Nephron progenitor cell (in vitro differentiated cells): Measurements from ENCODE around the gene OR2B2.
"Not testable (repeated sequence)": the region's sequence is repeated elsewhere in the genome, so short reads cannot be mapped to it uniquely, and the experiment has no call there.

Source experiments
- DNase-seq: peaks from one replicate; pipeline ENCODE4 v3.0.0; 2021
- H3K27ac Mint-ChIP-seq: 2 replicates; pipeline ENCODE4 v1.8.0; 2021; ENCODE audit warnings: mild to moderate bottlenecking, moderate library complexity, mixed read lengths
- H3K27me3 Mint-ChIP-seq: 2 replicates; pipeline ENCODE4 v1.8.0; 2021; ENCODE audit warnings: mild to moderate bottlenecking, low read depth, mixed read lengths; ENCODE audit not compliant: poor library complexity
- H3K36me3 Mint-ChIP-seq: 2 replicates; pipeline ENCODE4 v1.8.0; 2021; ENCODE audit warnings: low read depth, mixed read lengths
- H3K4me1 Mint-ChIP-seq: 2 replicates; pipeline ENCODE4 v1.8.0; 2021; ENCODE audit warnings: mixed read lengths
- H3K4me3 Mint-ChIP-seq: 2 replicates; pipeline ENCODE4 v1.8.0; 2021; ENCODE audit warnings: mild to moderate bottlenecking, moderate library complexity, mixed read lengths
- H3K9me3 Mint-ChIP-seq: 2 replicates; pipeline ENCODE4 v1.8.0; 2021; ENCODE audit warnings: mild to moderate bottlenecking, moderate library complexity, mixed read lengths
- CTCF ChIP-seq: fragments of 200-600 bp; sonication (generic); IDR thresholded peaks from 2 replicates; pipeline ENCODE4 v1.5.0; 2021; ENCODE audit warnings: antibody characterized with exemption

OR2B2 gene

GRCh38 chr6:27911956-27912446 lies at the start of gene OR2B2:
OR2B2 (minus strand) TSS chr6:27912396; CDS start chr6:27912319, 77 bp downstream.
- no peaks in the 10 kb centered on the region for H3K9me3 Mint-ChIP-seq
- H3K27ac Mint-ChIP-seq, result no peak within 1 kb of the TSS
- DNase-seq, result no peak
- H3K36me3 Mint-ChIP-seq, result no peaks in the 10 kb centered on the region
- TF ChIP-seq CTCF, result no peak
- H3K4me3 Mint-ChIP-seq, result no peak within 1 kb of the TSS
- peaks cover 4% of the 10 kb centered on the region for H3K27me3 Mint-ChIP-seq
- no peaks in the 10 kb centered on the region for H3K4me1 Mint-ChIP-seq

GRCh38 chr6:27957516-27957915 lies 45.3 kb upstream of the OR2B2 start:
- no peaks in the 10 kb centered on the region for H3K36me3 Mint-ChIP-seq
- no peaks in the 10 kb centered on the region for H3K9me3 Mint-ChIP-seq
- no peak for DNase-seq
- no peak overlapping the region for H3K4me3 Mint-ChIP-seq
- TF ChIP-seq CTCF, result no peak
- peaks cover 8% of the 10 kb centered on the region for H3K27me3 Mint-ChIP-seq
- H3K27ac Mint-ChIP-seq, result no peak overlapping the region
- H3K4me1 Mint-ChIP-seq, result peaks cover 8% of the 10 kb centered on the region

GRCh38 chr6:27956941-27957340 lies 44.7 kb upstream of the OR2B2 start, which contains the start of gene OR2B6:
OR2B6 (plus strand) TSS chr6:27957241; CDS start chr6:27957241, 0 bp downstream.
- no peak within 1 kb of the TSS for H3K27ac Mint-ChIP-seq
- TF ChIP-seq CTCF, result no peak
- H3K9me3 Mint-ChIP-seq, result no peaks in the 10 kb centered on the region
- no peak for DNase-seq
- no peak within 1 kb of the TSS for H3K4me3 Mint-ChIP-seq
- peaks cover 11% of the 10 kb centered on the region for H3K27me3 Mint-ChIP-seq
- peaks cover 8% of the 10 kb centered on the region for H3K4me1 Mint-ChIP-seq
- H3K36me3 Mint-ChIP-seq, result no peaks in the 10 kb centered on the region

GRCh38 chr6:27951040-27951439 lies 38.8 kb upstream of the OR2B2 start:
- peaks cover 7% of the 10 kb centered on the region for H3K27me3 Mint-ChIP-seq
- DNase-seq, result no peak
- H3K27ac Mint-ChIP-seq, result no peak overlapping the region
- no peak for TF ChIP-seq CTCF
- H3K4me1 Mint-ChIP-seq, result no peaks in the 10 kb centered on the region
- peaks cover 7% of the 10 kb centered on the region for H3K9me3 Mint-ChIP-seq
- no peaks in the 10 kb centered on the region for H3K36me3 Mint-ChIP-seq
- no peak overlapping the region for H3K4me3 Mint-ChIP-seq

- Mint-ChIP-seq H3K9me3 (peaks cover 7% of the 10 kb centered on the region), H3K27me3 (peaks cover 9% of the 10 kb centered on the region), H3K36me3 (no peaks in the 10 kb centered on the region), H3K4me1 (no peaks in the 10 kb centered on the region), H3K4me3 (no peak overlapping the region), H3K27ac (no peak overlapping the region)
- TF ChIP-seq CTCF, result no peak
- no peak for DNase-seq
These were observed 36.0 kb upstream of the OR2B2 start for GRCh38 chr6:27948237-27948636.

- not testable (repeated sequence) for H3K36me3 Mint-ChIP-seq, H3K27ac Mint-ChIP-seq, DNase-seq, H3K4me1 Mint-ChIP-seq, H3K27me3 Mint-ChIP-seq, H3K9me3 Mint-ChIP-seq
- H3K4me3 Mint-ChIP-seq, result peak overlapping the region; percentile 19
These were observed 30.9 kb upstream of the OR2B2 start for GRCh38 chr6:27943072-27943471.
